ENCODE results near the gene DNAJC8. TPM values are rescaled to one million over a fixed set of nuclear protein-coding genes. Genes with fewer than 3 reads are reported as not detected.

Gene DNAJC8
- total and polyA plus RNA-seq, 10 of the 15 experiments (the other 5 are each of a cell fraction or from before 2014, with no cell fraction given): 91.2 to 296 (median 152) TPM

DNA sequence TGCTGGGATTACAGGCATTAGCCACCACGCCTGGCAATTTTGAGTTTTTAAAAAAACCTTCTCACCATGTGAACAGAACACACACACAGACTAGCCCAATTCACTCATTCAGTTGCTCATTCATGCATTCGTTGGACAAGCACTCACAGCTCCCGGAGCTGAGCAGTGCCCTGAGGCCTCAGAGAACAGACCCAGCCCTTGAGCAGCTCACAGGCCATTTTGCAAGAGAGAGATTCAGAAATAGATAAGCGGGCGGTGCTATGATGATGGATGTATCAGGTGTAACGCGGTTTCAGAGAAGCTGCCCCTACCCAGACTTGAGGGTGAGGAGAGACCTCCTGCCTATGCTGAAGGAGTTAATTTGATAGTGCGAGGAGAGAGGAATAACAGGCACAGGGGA is 74.9 kb downstream of the DNAJC8 start:
- no peak for TF ChIP-seq SUPT20H (IDR thresholded peaks at IDR 0.05; ENCODE audit: borderline replicate concordance, control insufficient read depth, low read depth, low read length)
- TF ChIP-seq, protein P1, sequence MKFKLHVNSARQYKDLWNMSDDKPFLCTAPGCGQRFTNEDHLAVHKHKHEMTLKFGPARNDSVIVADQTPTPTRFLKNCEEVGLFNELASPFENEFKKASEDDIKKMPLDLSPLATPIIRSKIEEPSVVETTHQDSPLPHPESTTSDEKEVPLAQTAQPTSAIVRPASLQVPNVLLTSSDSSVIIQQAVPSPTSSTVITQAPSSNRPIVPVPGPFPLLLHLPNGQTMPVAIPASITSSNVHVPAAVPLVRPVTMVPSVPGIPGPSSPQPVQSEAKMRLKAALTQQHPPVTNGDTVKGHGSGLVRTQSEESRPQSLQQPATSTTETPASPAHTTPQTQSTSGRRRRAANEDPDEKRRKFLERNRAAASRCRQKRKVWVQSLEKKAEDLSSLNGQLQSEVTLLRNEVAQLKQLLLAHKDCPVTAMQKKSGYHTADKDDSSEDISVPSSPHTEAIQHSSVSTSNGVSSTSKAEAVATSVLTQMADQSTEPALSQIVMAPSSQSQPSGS (IDR thresholded peaks at IDR 0.05; ENCODE audit: low read length): no peak
- TF ChIP-seq PAX5 (IDR thresholded peaks at IDR 0.05; ENCODE audit: borderline replicate concordance, low read depth, low read length): no peak
- TF ChIP-seq, protein P2, sequence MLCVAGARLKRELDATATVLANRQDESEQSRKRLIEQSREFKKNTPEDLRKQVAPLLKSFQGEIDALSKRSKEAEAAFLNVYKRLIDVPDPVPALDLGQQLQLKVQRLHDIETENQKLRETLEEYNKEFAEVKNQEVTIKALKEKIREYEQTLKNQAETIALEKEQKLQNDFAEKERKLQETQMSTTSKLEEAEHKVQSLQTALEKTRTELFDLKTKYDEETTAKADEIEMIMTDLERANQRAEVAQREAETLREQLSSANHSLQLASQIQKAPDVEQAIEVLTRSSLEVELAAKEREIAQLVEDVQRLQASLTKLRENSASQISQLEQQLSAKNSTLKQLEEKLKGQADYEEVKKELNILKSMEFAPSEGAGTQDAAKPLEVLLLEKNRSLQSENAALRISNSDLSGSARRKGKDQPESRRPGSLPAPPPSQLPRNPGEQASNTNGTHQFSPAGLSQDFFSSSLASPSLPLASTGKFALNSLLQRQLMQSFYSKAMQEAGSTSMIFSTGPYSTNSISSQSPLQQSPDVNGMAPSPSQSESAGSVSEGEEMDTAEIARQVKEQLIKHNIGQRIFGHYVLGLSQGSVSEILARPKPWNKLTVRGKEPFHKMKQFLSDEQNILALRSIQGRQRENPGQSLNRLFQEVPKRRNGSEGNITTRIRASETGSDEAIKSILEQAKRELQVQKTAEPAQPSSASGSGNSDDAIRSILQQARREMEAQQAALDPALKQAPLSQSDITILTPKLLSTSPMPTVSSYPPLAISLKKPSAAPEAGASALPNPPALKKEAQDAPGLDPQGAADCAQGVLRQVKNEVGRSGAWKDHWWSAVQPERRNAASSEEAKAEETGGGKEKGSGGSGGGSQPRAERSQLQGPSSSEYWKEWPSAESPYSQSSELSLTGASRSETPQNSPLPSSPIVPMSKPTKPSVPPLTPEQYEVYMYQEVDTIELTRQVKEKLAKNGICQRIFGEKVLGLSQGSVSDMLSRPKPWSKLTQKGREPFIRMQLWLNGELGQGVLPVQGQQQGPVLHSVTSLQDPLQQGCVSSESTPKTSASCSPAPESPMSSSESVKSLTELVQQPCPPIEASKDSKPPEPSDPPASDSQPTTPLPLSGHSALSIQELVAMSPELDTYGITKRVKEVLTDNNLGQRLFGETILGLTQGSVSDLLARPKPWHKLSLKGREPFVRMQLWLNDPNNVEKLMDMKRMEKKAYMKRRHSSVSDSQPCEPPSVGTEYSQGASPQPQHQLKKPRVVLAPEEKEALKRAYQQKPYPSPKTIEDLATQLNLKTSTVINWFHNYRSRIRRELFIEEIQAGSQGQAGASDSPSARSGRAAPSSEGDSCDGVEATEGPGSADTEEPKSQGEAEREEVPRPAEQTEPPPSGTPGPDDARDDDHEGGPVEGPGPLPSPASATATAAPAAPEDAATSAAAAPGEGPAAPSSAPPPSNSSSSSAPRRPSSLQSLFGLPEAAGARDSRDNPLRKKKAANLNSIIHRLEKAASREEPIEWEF (IDR thresholded peaks at IDR 0.05; ENCODE audit: insufficient replicate concordance, low read depth, low read length): no peak
- no peak for TF ChIP-seq ZNF207 (IDR thresholded peaks at IDR 0.05; ENCODE audit: borderline replicate concordance)
- Histone ChIP-seq H3K4me2 (ENCODE audit: control insufficient read depth, insufficient read depth) (no peak overlapping the region), H3K4me3 (no peak overlapping the region), H3K79me2 (ENCODE audit: control insufficient read depth, insufficient read depth, low read length) (no peaks in the 10 kb centered on the region), H3K9ac (ENCODE audit: control insufficient read depth, insufficient read depth, low read length) (no peak overlapping the region), H2AFZ (ENCODE audit: control insufficient read depth, low read depth, low read length) (no peak overlapping the region), H3K9me3 (replicated peaks; ENCODE audit: control insufficient read depth, insufficient read depth, low read length) (no peaks in the 10 kb centered on the region), H3K4me1 (ENCODE audit: control insufficient read depth, insufficient read depth, low read length) (no peaks in the 10 kb centered on the region), H4K20me1 (ENCODE audit: control insufficient read depth, insufficient read depth) (no peaks in the 10 kb centered on the region), H3K27me3 (replicated peaks in 1 of 2; ENCODE audit: control insufficient read depth in 2 of 2, insufficient read depth in 2 of 2, low read length in 1 of 2) (no peaks in the 10 kb centered on the region), H3K36me3 (ENCODE audit: control insufficient read depth in 2 of 2, insufficient read depth in 2 of 2, low read length in 1 of 2) (peaks cover 0 to 9% of the 10 kb centered on the region in 2 experiments; a peak in 2 of 4 replicates), H3K27ac (ENCODE audit: control insufficient read depth, insufficient read depth) (no peak overlapping the region)
- no peak for FAIRE-seq
- ATAC-seq: no peak
- in situ Hi-C loops (cut with MboI): no loop called here
- intact Hi-C loops (cut with micrococcal nuclease; ENCODE audit: unreplicated experiment): no loop called here
- RAD21 ChIA-PET (ENCODE audit: unreplicated experiment): interaction anchor here (1.2 kb wide), 1 partner anchor 66 kb away, joined by 3 read pairs; no protein-coding TSS in a partner anchor
- SMC1A ChIA-PET (ENCODE audit: uncharacterized antibody, unreplicated experiment): interaction anchor here (0.6 kb wide), 1 partner anchor 235 kb away, joined by 3 read pairs; no protein-coding TSS in a partner anchor
- no TSS peak for BruUV-seq (replicated peaks)
- POLR2A ChIA-PET: interaction anchor here (0.7 kb wide), 1 partner anchor 14 kb away, joined by 4 read pairs; no protein-coding TSS in a partner anchor
- no peak for DNase-seq (ENCODE audit: low read depth, low spot score)
- CTCF ChIA-PET: no interaction called here
- WGBS (ENCODE audit: insufficient coverage, insufficient replicate concordance, low lambda C conversion rate, missing lambda C conversion rate): 98% methylated on average over 8 of the region's 8 CpGs

Measured in GM12878 (cell line).